Measurements from ENCODE around the gene SLC38A5.

Gene SLC38A5

GRCh38 chrX:48478806-48479205, 8.7 kb upstream of the SLC38A5 start:
- H3K4me1 Mint-ChIP-seq (ENCODE audit: low read depth): peaks cover 24% of the 10 kb centered on the region
- H3K4me3 Mint-ChIP-seq: no peak overlapping the region
- no peaks in the 10 kb centered on the region for H3K27me3 Mint-ChIP-seq
- no peaks in the 10 kb centered on the region for H3K9me3 Mint-ChIP-seq (ENCODE audit: low read depth)
- H3K27ac Mint-ChIP-seq: no peak overlapping the region
- H3K36me3 Mint-ChIP-seq: peaks cover 7% of the 10 kb centered on the region

- peaks cover 7% of the 10 kb centered on the region for H3K36me3 Mint-ChIP-seq
These were observed 8.1 kb upstream of the SLC38A5 start for GRCh38 chrX:48477960-48478755.

GRCh38 chrX:48476919-48477318, 6.9 kb upstream of the SLC38A5 start:
- H3K27ac Mint-ChIP-seq: peak overlapping the region; percentile 97
- peaks cover 24% of the 10 kb centered on the region for H3K4me1 Mint-ChIP-seq (ENCODE audit: low read depth)
- no peaks in the 10 kb centered on the region for H3K27me3 Mint-ChIP-seq
- H3K9me3 Mint-ChIP-seq (ENCODE audit: low read depth): no peaks in the 10 kb centered on the region
- H3K36me3 Mint-ChIP-seq: peaks cover 7% of the 10 kb centered on the region
- peak overlapping the region; percentile 97 for H3K4me3 Mint-ChIP-seq

More at GRCh38 chrX:48477960-48478755, 8.1 kb upstream of the SLC38A5 start:
- H3K27me3 Mint-ChIP-seq: no peaks in the 10 kb centered on the region
- H3K27ac Mint-ChIP-seq: peak overlapping the region; percentile 73
- peaks cover 24% of the 10 kb centered on the region for H3K4me1 Mint-ChIP-seq (ENCODE audit: low read depth)
- H3K4me3 Mint-ChIP-seq: peak overlapping the region; percentile 97
- H3K9me3 Mint-ChIP-seq (ENCODE audit: low read depth): no peaks in the 10 kb centered on the region

GRCh38 chrX:48475774-48476577, 5.9 kb upstream of the SLC38A5 start, which contains the start of gene FTSJ1:
Gene FTSJ1, plus strand, starts transcription at chrX:48476199. Its CDS starts 1,849 bp downstream, at chrX:48478048.
- Mint-ChIP-seq H3K27me3 (no peaks in the 10 kb centered on the region), H3K27ac (peak within 1 kb of the TSS; percentile 97), H3K9me3 (ENCODE audit: low read depth) (no peaks in the 10 kb centered on the region), H3K4me1 (ENCODE audit: low read depth) (peaks cover 24% of the 10 kb centered on the region), H3K4me3 (peak within 1 kb of the TSS; percentile 97), H3K36me3 (peaks cover 7% of the 10 kb centered on the region)

GRCh38 chrX:48475296-48475695, 5.2 kb upstream of the SLC38A5 start:
- Mint-ChIP-seq H3K9me3 (ENCODE audit: low read depth) (no peaks in the 10 kb centered on the region), H3K27ac (peak overlapping the region; percentile 97), H3K36me3 (peaks cover 4% of the 10 kb centered on the region), H3K27me3 (no peaks in the 10 kb centered on the region), H3K4me3 (peak overlapping the region; percentile 97), H3K4me1 (ENCODE audit: low read depth) (peaks cover 20% of the 10 kb centered on the region)

- peak overlapping the region; percentile 97 for H3K4me3 Mint-ChIP-seq
- no peak overlapping the region for H3K27ac Mint-ChIP-seq
- H3K4me1 Mint-ChIP-seq (ENCODE audit: low read depth): peaks cover 23% of the 10 kb centered on the region
- H3K36me3 Mint-ChIP-seq: peaks cover 4% of the 10 kb centered on the region
- H3K9me3 Mint-ChIP-seq (ENCODE audit: low read depth): no peaks in the 10 kb centered on the region
- no peaks in the 10 kb centered on the region for H3K27me3 Mint-ChIP-seq
These were observed 4.5 kb upstream of the SLC38A5 start for GRCh38 chrX:48474581-48474980.

GRCh38 chrX:48474127-48474526, 4.1 kb upstream of the SLC38A5 start:
- H3K9me3 Mint-ChIP-seq (ENCODE audit: low read depth): no peaks in the 10 kb centered on the region
- no peaks in the 10 kb centered on the region for H3K27me3 Mint-ChIP-seq
- peaks cover 4% of the 10 kb centered on the region for H3K36me3 Mint-ChIP-seq
- H3K4me1 Mint-ChIP-seq (ENCODE audit: low read depth): peaks cover 24% of the 10 kb centered on the region
- no peak overlapping the region for H3K27ac Mint-ChIP-seq
- no peak overlapping the region for H3K4me3 Mint-ChIP-seq

GRCh38 chrX:48473704-48473990, 3.6 kb upstream of the SLC38A5 start:
- H3K9me3 Mint-ChIP-seq (ENCODE audit: low read depth): no peaks in the 10 kb centered on the region
- H3K4me1 Mint-ChIP-seq (ENCODE audit: low read depth): peaks cover 22% of the 10 kb centered on the region
- H3K27me3 Mint-ChIP-seq: no peaks in the 10 kb centered on the region
- no peak overlapping the region for H3K4me3 Mint-ChIP-seq
- H3K27ac Mint-ChIP-seq: no peak overlapping the region
- H3K36me3 Mint-ChIP-seq: peaks cover 4% of the 10 kb centered on the region

GRCh38 chrX:48472851-48473703, 3.0 kb upstream of the SLC38A5 start:
- peaks cover 21% of the 10 kb centered on the region for H3K4me1 Mint-ChIP-seq (ENCODE audit: low read depth)
- no peak overlapping the region for H3K27ac Mint-ChIP-seq
- H3K36me3 Mint-ChIP-seq: peaks cover 4% of the 10 kb centered on the region
- H3K9me3 Mint-ChIP-seq (ENCODE audit: low read depth): no peaks in the 10 kb centered on the region
- no peaks in the 10 kb centered on the region for H3K27me3 Mint-ChIP-seq
- H3K4me3 Mint-ChIP-seq: no peak overlapping the region

- H3K9me3 Mint-ChIP-seq (ENCODE audit: low read depth): no peaks in the 10 kb centered on the region
These were observed 2.2 kb upstream of the SLC38A5 start for GRCh38 chrX:48472225-48472624.

GRCh38 chrX:48471504-48471903, 1.4 kb upstream of the SLC38A5 start:
- H3K4me3 Mint-ChIP-seq: peak overlapping the region; percentile 15
- H3K4me1 Mint-ChIP-seq (ENCODE audit: low read depth): peaks cover 16% of the 10 kb centered on the region
- no peaks in the 10 kb centered on the region for H3K36me3 Mint-ChIP-seq
- no peaks in the 10 kb centered on the region for H3K27me3 Mint-ChIP-seq
- no peaks in the 10 kb centered on the region for H3K9me3 Mint-ChIP-seq (ENCODE audit: low read depth)
- no peak overlapping the region for H3K27ac Mint-ChIP-seq

More at GRCh38 chrX:48472225-48472624, 2.2 kb upstream of the SLC38A5 start:
- no peak overlapping the region for H3K4me3 Mint-ChIP-seq
- peaks cover 17% of the 10 kb centered on the region for H3K4me1 Mint-ChIP-seq (ENCODE audit: low read depth)
- no peak overlapping the region for H3K27ac Mint-ChIP-seq
- H3K27me3 Mint-ChIP-seq: no peaks in the 10 kb centered on the region
- H3K36me3 Mint-ChIP-seq: peaks cover under 1% of the 10 kb centered on the region

- Mint-ChIP-seq H3K36me3 (no peaks in the 10 kb centered on the region), H3K27ac (no peak overlapping the region), H3K27me3 (no peaks in the 10 kb centered on the region), H3K9me3 (ENCODE audit: low read depth) (no peaks in the 10 kb centered on the region), H3K4me1 (ENCODE audit: low read depth) (peaks cover 17% of the 10 kb centered on the region), H3K4me3 (no peak overlapping the region)
These were observed 716 bp upstream of the SLC38A5 start for GRCh38 chrX:48470833-48471118.

- peaks cover 5% of the 10 kb centered on the region for H3K36me3 Mint-ChIP-seq
These were observed 1.1 kb downstream of the SLC38A5 start for GRCh38 chrX:48468693-48469691.

GRCh38 chrX:48468247-48468671, 1.8 kb downstream of the SLC38A5 start:
- H3K9me3 Mint-ChIP-seq (ENCODE audit: low read depth): no peaks in the 10 kb centered on the region
- peaks cover 28% of the 10 kb centered on the region for H3K4me1 Mint-ChIP-seq (ENCODE audit: low read depth)
- peaks cover 5% of the 10 kb centered on the region for H3K36me3 Mint-ChIP-seq

More at GRCh38 chrX:48468693-48469691, 1.1 kb downstream of the SLC38A5 start:
- peaks cover 26% of the 10 kb centered on the region for H3K4me1 Mint-ChIP-seq (ENCODE audit: low read depth)
- H3K27me3 Mint-ChIP-seq: no peaks in the 10 kb centered on the region
- no peaks in the 10 kb centered on the region for H3K9me3 Mint-ChIP-seq (ENCODE audit: low read depth)
- peak overlapping the region; percentile 93 for H3K27ac Mint-ChIP-seq
- peak overlapping the region; percentile 97 for H3K4me3 Mint-ChIP-seq

More at GRCh38 chrX:48468247-48468671, 1.8 kb downstream of the SLC38A5 start:
- Mint-ChIP-seq H3K27ac (peak overlapping the region; percentile 93), H3K4me3 (peak overlapping the region; percentile 97), H3K27me3 (no peaks in the 10 kb centered on the region)

Data from activated naive CD8-positive, alpha-beta T cell (primary cell).